ENCODE data around the gene PIGM.

Gene PIGM

DNA sequence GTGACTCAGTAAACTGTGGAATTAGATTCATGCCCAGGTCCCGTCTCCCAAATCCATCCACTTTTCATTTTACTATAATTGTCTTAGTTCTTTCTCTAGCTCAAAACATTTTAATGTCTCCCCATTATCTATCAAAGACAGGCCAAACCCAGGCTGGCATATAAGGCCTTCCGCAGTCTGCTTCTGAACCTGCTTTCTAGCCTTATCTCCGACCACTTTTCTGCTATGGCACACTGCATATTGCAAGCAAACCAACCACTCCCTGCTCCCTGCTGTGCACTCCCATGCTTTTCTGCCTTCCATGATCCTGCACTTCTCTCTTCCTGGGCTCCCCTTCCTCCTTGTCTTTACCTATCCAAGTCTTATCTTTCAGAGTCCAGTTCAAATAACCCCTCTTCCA, 17.3 kb upstream of the PIGM start:
- in situ Hi-C loops (cut with MboI; ENCODE audit: low sequenced_read_pairs, unreplicated experiment), result no loop called here
- DNase-seq (ENCODE audit: low spot score), result no peak
- TF ChIP-seq, protein P1, sequence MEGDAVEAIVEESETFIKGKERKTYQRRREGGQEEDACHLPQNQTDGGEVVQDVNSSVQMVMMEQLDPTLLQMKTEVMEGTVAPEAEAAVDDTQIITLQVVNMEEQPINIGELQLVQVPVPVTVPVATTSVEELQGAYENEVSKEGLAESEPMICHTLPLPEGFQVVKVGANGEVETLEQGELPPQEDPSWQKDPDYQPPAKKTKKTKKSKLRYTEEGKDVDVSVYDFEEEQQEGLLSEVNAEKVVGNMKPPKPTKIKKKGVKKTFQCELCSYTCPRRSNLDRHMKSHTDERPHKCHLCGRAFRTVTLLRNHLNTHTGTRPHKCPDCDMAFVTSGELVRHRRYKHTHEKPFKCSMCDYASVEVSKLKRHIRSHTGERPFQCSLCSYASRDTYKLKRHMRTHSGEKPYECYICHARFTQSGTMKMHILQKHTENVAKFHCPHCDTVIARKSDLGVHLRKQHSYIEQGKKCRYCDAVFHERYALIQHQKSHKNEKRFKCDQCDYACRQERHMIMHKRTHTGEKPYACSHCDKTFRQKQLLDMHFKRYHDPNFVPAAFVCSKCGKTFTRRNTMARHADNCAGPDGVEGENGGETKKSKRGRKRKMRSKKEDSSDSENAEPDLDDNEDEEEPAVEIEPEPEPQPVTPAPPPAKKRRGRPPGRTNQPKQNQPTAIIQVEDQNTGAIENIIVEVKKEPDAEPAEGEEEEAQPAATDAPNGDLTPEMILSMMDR (IDR thresholded peaks at IDR 0.05; ENCODE audit: borderline replicate concordance, control extremely low read depth, extremely low read depth, insufficient read depth, missing control alignments), result no peak

DNA sequence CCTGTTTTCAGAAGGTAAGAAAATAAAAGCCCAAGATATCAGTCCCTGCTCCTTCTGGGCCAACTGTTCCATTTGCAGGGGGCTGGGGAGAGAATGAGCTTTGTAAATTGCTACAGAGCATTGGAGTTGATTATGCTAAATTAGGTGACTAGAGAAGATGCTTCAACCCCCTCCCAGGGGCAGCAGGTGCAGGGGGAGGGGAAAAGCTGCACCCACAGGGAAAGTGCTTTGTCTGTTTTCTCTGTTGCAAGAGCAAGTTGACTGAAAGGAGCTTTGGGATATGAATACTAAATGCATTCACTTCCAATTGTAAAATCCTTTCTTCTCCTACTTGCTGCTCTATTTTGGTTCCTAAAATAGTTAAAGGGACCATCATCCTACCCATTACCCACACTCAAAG, 16.5 kb upstream of the PIGM start:
- TF ChIP-seq, protein P1 (IDR thresholded peaks at IDR 0.05; ENCODE audit: borderline replicate concordance, control extremely low read depth, extremely low read depth, insufficient read depth, missing control alignments), result no peak
- no peak for DNase-seq (ENCODE audit: low spot score)
- in situ Hi-C loops (cut with MboI; ENCODE audit: low sequenced_read_pairs, unreplicated experiment), result no loop called here

DNA sequence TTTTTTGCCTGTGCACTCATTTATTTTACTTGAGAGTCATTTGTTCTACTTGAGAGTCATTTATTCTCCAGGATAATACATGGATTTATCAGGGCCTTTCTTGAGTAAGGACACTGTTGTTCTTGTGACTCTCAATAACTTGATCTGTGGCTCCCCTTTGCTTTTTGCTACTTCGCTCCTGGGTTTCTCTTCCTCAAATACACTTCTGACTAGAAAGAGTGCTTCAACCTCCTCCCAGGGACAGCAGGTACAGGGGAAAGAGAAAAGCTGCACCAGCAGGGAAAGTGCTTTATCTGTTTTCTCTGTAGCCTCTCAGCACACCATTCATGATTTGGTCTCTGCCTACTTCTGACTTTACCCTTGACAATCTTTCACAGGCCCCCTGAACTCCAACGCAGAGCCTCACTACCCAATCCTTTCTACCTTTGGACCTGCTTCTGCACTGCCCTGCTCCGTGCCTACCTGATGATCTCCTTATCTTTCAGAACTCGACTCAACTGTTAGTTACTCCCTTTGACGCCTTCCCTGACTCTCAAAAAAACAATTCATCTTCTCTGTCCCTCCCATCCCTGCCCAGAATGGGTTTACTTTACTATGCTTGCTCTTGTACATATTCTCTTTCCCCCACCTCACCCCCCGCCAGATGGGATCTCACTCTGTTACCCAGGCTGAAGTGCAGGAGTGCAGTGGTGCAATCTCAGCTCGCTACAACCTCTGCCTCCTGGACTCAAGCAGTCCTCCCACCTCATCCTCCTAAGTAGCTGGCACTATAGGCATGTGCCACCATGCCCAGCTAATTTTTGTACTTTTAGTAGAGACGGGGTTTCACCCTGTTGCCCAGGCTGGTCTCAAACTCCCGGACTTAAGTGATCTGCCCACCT, 15.6 kb upstream of the PIGM start:
- in situ Hi-C loops (cut with MboI; ENCODE audit: low sequenced_read_pairs, unreplicated experiment), result no loop called here
- DNase-seq (ENCODE audit: low spot score), result no peak
- TF ChIP-seq, protein P1 (IDR thresholded peaks at IDR 0.05; ENCODE audit: borderline replicate concordance, control extremely low read depth, extremely low read depth, insufficient read depth, missing control alignments), result no peak

DNA sequence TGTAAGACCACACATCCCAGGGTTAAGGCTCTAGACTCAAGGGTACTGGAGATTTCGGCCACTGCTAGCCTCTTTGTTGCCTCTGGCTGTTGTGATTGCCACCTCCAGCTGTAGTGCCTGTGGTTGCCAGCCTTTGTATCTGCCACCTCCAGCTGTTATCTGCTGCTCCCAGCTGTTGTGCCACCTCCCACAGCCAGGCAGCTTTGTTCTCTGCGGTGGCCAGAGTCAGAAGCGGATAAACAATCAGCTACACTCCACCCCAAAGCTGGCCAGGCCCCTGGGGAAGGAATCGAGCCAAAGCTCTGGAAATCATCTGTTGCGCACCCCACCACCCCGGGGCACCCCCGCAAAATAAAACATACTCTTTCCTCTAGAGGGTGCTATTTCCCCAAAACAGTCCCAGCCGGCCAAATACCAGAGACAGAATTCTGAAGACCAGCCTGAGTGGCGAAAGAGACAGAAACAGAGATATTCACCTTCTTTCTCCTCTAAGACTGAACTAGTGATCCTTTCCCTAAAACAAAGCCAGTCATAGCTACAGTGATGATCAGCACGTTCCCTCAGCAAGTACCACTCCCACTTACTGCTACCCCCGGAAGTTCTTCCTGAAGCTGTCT, 14.8 kb upstream of the PIGM start:
- TF ChIP-seq, protein P1 (IDR thresholded peaks at IDR 0.05; ENCODE audit: borderline replicate concordance, control extremely low read depth, extremely low read depth, insufficient read depth, missing control alignments), result peak; percentile 54
- in situ Hi-C loops (cut with MboI; ENCODE audit: low sequenced_read_pairs, unreplicated experiment), result no loop called here
- peak; percentile 81 for DNase-seq (ENCODE audit: low spot score)

DNA sequence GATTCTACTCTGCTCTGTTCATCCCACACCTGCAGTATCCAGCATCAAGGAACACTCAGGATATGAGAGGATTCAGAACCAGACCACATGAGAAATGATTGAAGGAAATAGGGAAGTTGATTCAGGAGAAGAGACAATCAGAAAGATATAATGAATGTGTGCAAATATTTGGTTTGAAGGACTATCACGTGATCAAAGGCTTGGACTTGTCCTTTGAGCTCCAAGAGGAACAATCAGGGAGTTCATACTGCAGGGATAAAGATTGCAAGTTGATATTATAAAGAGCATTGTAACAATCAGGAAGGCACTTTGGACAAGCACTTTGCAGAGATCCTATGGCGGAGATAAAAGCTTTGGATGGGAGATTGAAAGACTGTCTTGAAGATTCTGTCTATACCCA, 13.9 kb upstream of the PIGM start:
- no peak for DNase-seq (ENCODE audit: low spot score)
- TF ChIP-seq, protein P1 (IDR thresholded peaks at IDR 0.05; ENCODE audit: borderline replicate concordance, control extremely low read depth, extremely low read depth, insufficient read depth, missing control alignments), result no peak
- in situ Hi-C loops (cut with MboI; ENCODE audit: low sequenced_read_pairs, unreplicated experiment), result no loop called here

DNA sequence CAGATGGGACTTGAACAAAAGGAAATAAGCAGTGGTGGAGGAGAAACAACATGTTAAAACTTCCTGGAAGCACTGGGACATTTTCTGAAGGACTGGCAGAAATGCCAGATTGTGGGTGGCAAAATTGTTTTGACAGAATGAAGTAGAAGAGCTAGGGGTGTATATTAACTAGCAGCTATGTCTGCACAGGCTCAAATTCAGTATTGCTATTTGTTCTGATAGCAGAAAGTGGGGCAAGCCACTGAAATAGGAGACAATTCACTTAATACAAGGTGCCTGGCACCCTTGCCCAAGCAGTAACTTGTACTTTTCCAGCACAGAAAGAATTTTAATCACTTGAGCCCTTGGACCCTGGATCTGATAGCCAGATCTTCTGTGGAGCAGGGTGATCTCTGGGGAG, 11.8 kb upstream of the PIGM start:
- in situ Hi-C loops (cut with MboI; ENCODE audit: low sequenced_read_pairs, unreplicated experiment), result no loop called here
- TF ChIP-seq, protein P1 (IDR thresholded peaks at IDR 0.05; ENCODE audit: borderline replicate concordance, control extremely low read depth, extremely low read depth, insufficient read depth, missing control alignments), result no peak
- no peak for DNase-seq (ENCODE audit: low spot score)

All from GM13976 (cell line).